GM10266 (cell line): ENCODE results near the gene RXYLT1.
A peak's percentile ranks its signal among the peaks of the same experiment; 100 is the strongest.

ENCODE experiments used
- DNase-seq: peaks from one replicate; pipeline ENCODE4 v3.0.0; 2012; ENCODE audit errors: extremely low spot score
- CTCF ChIP-seq: IDR thresholded peaks from 2 replicates; pipeline ENCODE4 v1.5.1; 2012; ENCODE audit warnings: mild to moderate bottlenecking, low read depth; ENCODE audit not compliant: control insufficient read depth, insufficient read depth; ENCODE audit errors: missing control alignments

Gene RXYLT1

GRCh38 chr12:63844391-63845341 is 65.0 kb downstream of the RXYLT1 start, which contains the start of gene SRGAP1:
SRGAP1 (plus strand) TSS chr12:63844700; CDS start chr12:63844817, 117 bp downstream.
- peak; percentile 28 for DNase-seq

GRCh38 chr12:63845726-63846125 is 66.0 kb downstream of the RXYLT1 start:
- no peak for TF ChIP-seq CTCF

More at GRCh38 chr12:63844391-63845341, 65.0 kb downstream of the RXYLT1 start, which contains the start of gene SRGAP1:
- no peak for TF ChIP-seq CTCF

GRCh38 chr12:63846238-63846967 is 66.7 kb downstream of the RXYLT1 start:
- no peak for DNase-seq
- no peak for TF ChIP-seq CTCF

More at GRCh38 chr12:63845726-63846125, 66.0 kb downstream of the RXYLT1 start:
- DNase-seq = no peak

- DNase-seq = no peak
- no peak for TF ChIP-seq CTCF
These were observed 68.7 kb downstream of the RXYLT1 start for GRCh38 chr12:63848450-63848849.

GRCh38 chr12:63849106-63849620 is 69.5 kb downstream of the RXYLT1 start:
- TF ChIP-seq CTCF = no peak
- no peak for DNase-seq

GRCh38 chr12:63849641-63850040 is 69.9 kb downstream of the RXYLT1 start:
- no peak for DNase-seq
- no peak for TF ChIP-seq CTCF
